Aorta (tissue), 5 donors: ENCODE results near the gene CYP2B6. TPM values are rescaled to one million over a fixed set of nuclear protein-coding genes. Genes with fewer than 3 reads are reported as not detected.
"Not testable (repeated sequence)": the region's sequence is repeated elsewhere in the genome, so short reads cannot be mapped to it uniquely, and the experiment has no call there.

Source experiments
- ATAC-seq: fragments of 200-7000 bp; cut with Tn5 transposase; one replicate; pipeline ENCODE4 v1.9.1; 2022; ENCODE audit warnings: moderate library complexity; ENCODE audit not compliant: low FRiP score
- DNase-seq, 2 donors: peaks; one replicate each; pipeline ENCODE4 v3.0.0-alpha.2; 2020
- H3K27ac ChIP-seq, 2 donors: one replicate each; pipeline ENCODE4 v1.5.1; 2013; ENCODE audit warnings: low read length in 2 of 2, mild to moderate bottlenecking in 2 of 2, moderate library complexity in 2 of 2, control low read depth in 1 of 2, inconsistent platforms in 1 of 2, low read depth in 1 of 2
- H3K27me3 ChIP-seq, 2 donors: one replicate each; pipeline ENCODE4 v1.6.1; 2013; ENCODE audit warnings: control low read depth in 1 of 2, low read length in 1 of 2, mild to moderate bottlenecking in 1 of 2, moderate library complexity in 1 of 2; ENCODE audit not compliant: insufficient read depth in 2 of 2, control insufficient read depth in 1 of 2
- H3K36me3 ChIP-seq, 2 donors: one replicate each; pipeline ENCODE4 v1.6.1; 2013; ENCODE audit warnings: control low read depth in 1 of 2, low read length in 1 of 2, mild to moderate bottlenecking in 1 of 2; ENCODE audit not compliant: insufficient read depth in 2 of 2, control insufficient read depth in 1 of 2
- H3K4me1 ChIP-seq, 2 donors: one replicate each; pipeline ENCODE4 v1.6.1; 2013; ENCODE audit warnings: low read length in 2 of 2, control low read depth in 1 of 2, mild to moderate bottlenecking in 1 of 2, moderate library complexity in 1 of 2; ENCODE audit not compliant: insufficient read depth in 2 of 2, control insufficient read depth in 1 of 2
- H3K4me3 ChIP-seq, 2 donors: one replicate each; pipeline ENCODE4 v1.5.1; 2013; ENCODE audit warnings: low read length in 2 of 2, control low read depth in 1 of 2, mild to moderate bottlenecking in 1 of 2
- H3K9me3 ChIP-seq: one replicate; pipeline ENCODE4 v1.6.1; 2013; ENCODE audit warnings: mild to moderate bottlenecking, low read length; ENCODE audit not compliant: control insufficient read depth
- WGBS, 2 donors: extraction: QIAGEN DNeasy Blood & Tissue Kit; methylation state at CpG; one replicate each; pipeline ENCODE4 v1.1.7; 2013; 5-methylcytosine and 5-hydroxymethylcytosine counted together
- intact Hi-C, 2 donors: fragments of 100-400 bp; cut with DNase I; formaldehyde crosslinking; loops; one replicate each; pipeline versions ENCODE4 v1.14.2 to v1.15.0; 2022
- polyA plus RNA-seq, 2 donors: library from polyadenylated mRNA; stranded (reverse); fragments of 200-250 nt; gene quantifications; one replicate each; pipeline ENCODE4 v1.2.3, GENCODE V29; 2013
- total RNA-seq, 2 donors: library from RNA; stranded (reverse); fragmentation: NEBNext Ultra II Directional; extraction: Animal tissue kit (Norgen Biotek cat#: 25700); gene quantifications; one replicate each; pipeline ENCODE4 v1.2.1, GENCODE V29; 2021
- donor health status: healthy with polysubstance abuse.
- donor health status: Bipolar disorder and iron deficiency.
- donor health status: DM: no; HTN: no; CAD: no.
- donor health status: DM: no; HTN: no; CAD: no.
- donor health status: DM: yes; HTN: yes; CAD: no.

The CYP2B6 gene
- total and polyA plus RNA-seq, 4 donors = 1.6 TPM; not detected in 3

DNA sequence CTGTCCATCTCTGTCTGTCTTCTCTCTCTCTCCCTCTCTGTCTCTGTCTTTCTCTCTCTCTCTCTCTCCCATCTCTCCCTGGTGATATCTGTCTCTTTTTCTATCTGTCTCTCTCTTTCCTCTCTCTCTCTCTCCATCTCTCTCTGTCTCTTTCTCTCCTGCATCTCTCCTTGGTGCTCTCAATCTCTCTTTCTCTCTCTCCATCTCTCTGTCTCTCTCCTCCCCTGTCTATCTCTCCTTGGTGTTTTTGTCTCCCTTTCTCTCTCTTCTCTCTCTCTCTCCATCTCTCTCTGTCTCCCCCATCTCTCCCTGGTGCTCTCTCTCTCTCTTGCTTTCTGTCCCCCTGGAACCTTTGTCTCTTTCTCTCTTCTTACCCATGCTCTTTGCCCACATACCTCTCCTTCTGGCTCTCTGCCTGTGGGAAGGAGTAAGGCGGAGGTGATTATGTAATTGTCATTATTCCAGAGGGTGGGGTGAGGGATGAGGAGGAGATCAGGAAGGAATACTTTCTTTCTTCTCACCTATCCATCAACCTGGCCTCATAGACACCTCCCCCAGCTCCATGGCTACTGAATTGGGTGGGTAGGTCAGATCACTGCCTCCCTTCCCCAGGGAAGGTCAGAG lies 30.9 kb upstream of the CYP2B6 start:
- Histone ChIP-seq H3K4me3 (no peak overlapping the region), H3K27ac (no peak overlapping the region), H3K9me3 (peaks cover 6% of the 10 kb centered on the region), H3K36me3 (no peaks in the 10 kb centered on the region), H3K27me3 (peaks cover 0 to 3% of the 10 kb centered on the region in 2 donors), H3K4me1 (no peaks in the 10 kb centered on the region)
- WGBS, 2 donors = 36 to 55% methylated on average over 1 of the region's 1 CpG
- DNase-seq (no peak), ATAC-seq (no peak)
- intact Hi-C loops = no loop called here

DNA sequence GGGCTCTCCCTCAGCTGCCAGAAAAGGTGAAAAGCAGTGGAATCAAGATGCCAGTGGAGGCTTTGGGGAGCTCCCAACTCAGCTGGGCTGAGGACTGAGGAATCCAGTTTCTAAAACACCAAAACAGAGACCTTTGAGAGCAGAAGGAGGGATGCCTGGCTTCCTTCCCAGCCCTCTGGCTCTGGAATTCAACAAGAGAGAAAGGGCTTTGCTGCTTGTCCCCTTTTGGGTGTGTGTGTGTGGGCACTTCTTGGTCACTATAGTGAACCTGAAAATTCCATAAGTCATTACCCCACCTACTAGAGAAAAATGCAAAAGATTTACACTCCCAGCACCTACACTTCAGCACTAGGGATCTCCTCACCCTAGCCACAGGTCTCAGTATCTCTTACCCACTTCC lies 30.3 kb upstream of the CYP2B6 start:
- intact Hi-C loops = no loop called here
- H3K4me3 ChIP-seq = no peak overlapping the region
- H3K27me3 ChIP-seq = peaks cover 0 to 3% of the 10 kb centered on the region in 2 donors
- H3K36me3 ChIP-seq = no peaks in the 10 kb centered on the region
- ATAC-seq (no peak), DNase-seq (no peak)
- peaks cover 1% of the 10 kb centered on the region for H3K9me3 ChIP-seq
- H3K27ac ChIP-seq = no peak overlapping the region
- H3K4me1 ChIP-seq = no peaks in the 10 kb centered on the region

- Histone ChIP-seq H3K27ac (no peak overlapping the region), H3K4me3 (no peak overlapping the region), H3K9me3 (no peaks in the 10 kb centered on the region), H3K4me1 (no peaks in the 10 kb centered on the region), H3K36me3 (no peaks in the 10 kb centered on the region), H3K27me3 (peaks cover 0 to 3% of the 10 kb centered on the region in 2 donors)
- intact Hi-C loops = no loop called here
- ATAC-seq = no peak
- 25 to 31% methylated on average over 3 of the region's 3 CpGs for WGBS, 2 donors
- DNase-seq = no peak
Measured at GRCh38 chr19:40962460-40962961, 28.6 kb upstream of the CYP2B6 start.

- WGBS, 2 donors = 87 to 88% methylated on average over 3 of the region's 3 CpGs
- DNase-seq, H3K4me3 ChIP-seq, H3K4me1 ChIP-seq, H3K27ac ChIP-seq, intact Hi-C loops, H3K9me3 ChIP-seq, H3K27me3 ChIP-seq, H3K36me3 ChIP-seq, ATAC-seq: not testable (repeated sequence)
Measured at GRCh38 chr19:40964361-40964760, 26.7 kb upstream of the CYP2B6 start.

- intact Hi-C loops, DNase-seq, H3K27ac ChIP-seq, ATAC-seq, H3K9me3 ChIP-seq, H3K4me1 ChIP-seq, H3K27me3 ChIP-seq, H3K36me3 ChIP-seq, H3K4me3 ChIP-seq: not testable (repeated sequence)
- 91 to 96% methylated on average over 15 to 27 of the region's 35 CpGs for WGBS, 2 donors
Measured at GRCh38 chr19:40965351-40965750, 25.7 kb upstream of the CYP2B6 start.

DNA sequence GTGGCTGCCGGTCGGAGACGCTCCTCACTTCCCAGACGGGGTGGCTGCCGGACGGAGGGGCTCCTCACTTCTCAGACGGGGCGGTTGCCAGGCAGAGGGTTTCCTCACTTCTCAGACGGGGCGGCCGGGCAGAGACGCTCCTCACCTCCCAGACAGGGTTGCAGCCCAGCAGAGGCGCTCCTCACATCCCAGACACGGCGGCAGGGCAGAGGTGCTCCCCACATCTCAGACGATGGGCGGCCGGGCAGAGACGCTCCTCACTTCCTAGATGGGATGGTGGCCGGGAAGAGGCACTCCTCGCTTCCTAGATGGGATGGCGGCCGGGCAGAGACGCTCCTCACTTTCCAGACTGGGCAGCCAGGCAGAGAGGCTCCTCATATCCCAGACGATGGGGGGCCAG lies 24.5 kb upstream of the CYP2B6 start:
- intact Hi-C loops, H3K27me3 ChIP-seq, DNase-seq, H3K36me3 ChIP-seq, ATAC-seq, H3K4me1 ChIP-seq, H3K27ac ChIP-seq, H3K4me3 ChIP-seq, H3K9me3 ChIP-seq: not testable (repeated sequence)
- WGBS, 2 donors = 92 to 95% methylated on average over 8 to 25 of the region's 25 CpGs

DNA sequence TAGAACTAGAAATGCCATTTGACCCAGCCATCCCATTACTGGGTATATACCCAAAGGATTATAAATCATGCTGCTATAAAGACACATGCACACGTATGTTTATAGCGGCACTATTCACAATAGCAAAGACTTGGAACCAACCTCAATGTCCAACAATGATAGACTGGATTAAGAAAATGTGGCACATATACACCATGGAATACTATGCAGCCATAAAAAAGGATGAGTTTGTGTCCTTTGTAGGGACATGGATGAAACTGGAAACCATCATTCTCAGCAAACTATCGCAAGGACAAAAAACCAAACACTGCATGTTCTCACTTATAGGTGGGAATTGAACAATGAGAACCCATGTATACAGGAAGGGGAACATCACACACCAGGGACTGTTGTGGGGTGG lies 23.0 kb upstream of the CYP2B6 start:
- DNase-seq, ATAC-seq, H3K4me3 ChIP-seq, H3K27me3 ChIP-seq, H3K4me1 ChIP-seq, H3K36me3 ChIP-seq, H3K9me3 ChIP-seq, intact Hi-C loops, H3K27ac ChIP-seq: not testable (repeated sequence)
- 96 to 97% methylated on average over 3 of the region's 3 CpGs for WGBS, 2 donors

DNA sequence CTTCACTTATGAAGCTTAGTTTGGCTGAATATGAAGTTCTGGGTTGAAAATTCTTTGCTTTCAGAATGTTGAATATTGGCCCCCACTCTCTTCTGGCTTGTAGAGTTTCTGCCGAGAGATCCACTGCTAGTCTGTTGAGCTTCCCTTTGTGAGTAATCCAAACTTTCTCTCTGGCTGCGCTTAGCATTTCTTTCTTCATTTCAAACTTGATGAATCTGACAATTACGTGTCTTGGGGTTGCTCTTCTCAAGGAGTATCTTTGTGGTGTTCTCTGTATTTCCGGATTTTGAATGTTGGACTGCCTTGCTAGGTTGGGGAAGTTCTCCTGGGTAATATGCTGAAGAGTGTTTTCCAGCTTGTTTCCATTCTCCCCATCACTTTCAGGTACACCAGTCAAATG lies 21.4 kb upstream of the CYP2B6 start:
- not testable (repeated sequence) for H3K9me3 ChIP-seq, H3K36me3 ChIP-seq, H3K4me3 ChIP-seq, H3K27me3 ChIP-seq, H3K4me1 ChIP-seq, ATAC-seq, DNase-seq, H3K27ac ChIP-seq
- intact Hi-C loops = loop anchor here (5.0 to 10.0 kb wide), 2 partner anchors 173 to 175 kb away; no protein-coding TSS in a partner anchor
- WGBS, 2 donors = 76 to 77% methylated on average over 4 of the region's 4 CpGs
